GM12891 (cell line): ENCODE measurements around the gene SALL3.
A peak's percentile ranks its signal among the peaks of the same experiment; 100 is the strongest.

Source experiments
- DNase-seq: peaks from one replicate; pipeline ENCODE4 v3.0.0; 2011; ENCODE audit warnings: low spot score; ENCODE audit not compliant: insufficient read length
- FAIRE-seq: peaks from 2 replicates; lab custom pipeline; 2011; peaks lifted over from hg19 to GRCh38; lab: Jason Lieb, UNC
- PAX5 ChIP-seq: IDR thresholded peaks from 2 replicates; pipeline ENCODE4 v1.6.1; 2011; ENCODE audit warnings: low read length, moderate library complexity, mild to moderate bottlenecking; ENCODE audit not compliant: insufficient read depth, severe bottlenecking
- POLR2A ChIP-seq: IDR thresholded peaks from 2 replicates; pipeline ENCODE4 v1.6.1; 2011; ENCODE audit warnings: low read depth, low read length, control low read depth
- POLR2AphosphoS5 ChIP-seq: IDR thresholded peaks from 2 replicates; pipeline ENCODE4 v1.6.1; 2011; ENCODE audit warnings: low read depth, low read length, control low read depth
- POU2F2 ChIP-seq: IDR thresholded peaks from 2 replicates; pipeline ENCODE4 v1.6.1; 2011; ENCODE audit warnings: low read depth, mild to moderate bottlenecking, control low read depth, low read length, moderate library complexity
- SPI1 ChIP-seq: IDR thresholded peaks from 2 replicates; pipeline ENCODE4 v1.6.1; 2011; ENCODE audit warnings: low read depth, low read length, control low read depth
- TAF1 ChIP-seq: IDR thresholded peaks from 2 replicates; pipeline ENCODE4 v1.6.1; 2011; ENCODE audit warnings: low read depth, low read length, control low read depth

The SALL3 gene

DNA sequence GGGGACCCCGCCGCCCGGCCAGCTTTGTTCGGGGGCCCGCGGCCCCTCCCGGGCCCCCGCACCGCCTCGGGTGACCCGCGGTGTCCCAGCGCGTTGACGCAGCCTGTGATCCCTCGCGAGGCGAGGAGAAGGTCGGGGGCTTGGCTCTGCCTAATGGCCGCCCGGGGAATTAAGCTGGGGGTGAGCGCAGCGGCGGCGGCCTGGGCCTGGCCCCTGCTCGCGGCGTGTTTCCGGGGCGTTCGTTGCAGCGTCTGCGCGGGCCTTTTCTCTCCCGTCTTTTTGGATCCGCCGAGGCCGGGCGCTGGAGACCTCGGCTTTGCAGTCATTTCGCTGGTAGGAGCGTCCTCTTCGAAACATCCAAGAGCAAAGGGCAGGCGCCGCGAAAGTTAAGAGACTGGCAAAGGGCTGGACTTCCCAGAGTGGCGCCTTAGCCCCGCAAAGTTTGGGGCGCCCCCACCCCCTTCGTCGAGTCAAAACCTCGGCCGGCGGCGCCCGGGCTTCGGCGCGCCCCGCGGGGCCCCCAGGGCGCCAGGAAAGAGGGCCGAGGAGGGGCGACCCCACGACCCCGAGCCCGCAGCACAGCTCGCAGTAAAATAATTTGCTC, 1.3 kb downstream of the SALL3 start:
- no peak for FAIRE-seq
- TF ChIP-seq POLR2A = no peak
- no peak for TF ChIP-seq PAX5
- TF ChIP-seq SPI1 = no peak
- no peak for TF ChIP-seq TAF1
- no peak for TF ChIP-seq POU2F2
- no peak for TF ChIP-seq POLR2AphosphoS5

DNA sequence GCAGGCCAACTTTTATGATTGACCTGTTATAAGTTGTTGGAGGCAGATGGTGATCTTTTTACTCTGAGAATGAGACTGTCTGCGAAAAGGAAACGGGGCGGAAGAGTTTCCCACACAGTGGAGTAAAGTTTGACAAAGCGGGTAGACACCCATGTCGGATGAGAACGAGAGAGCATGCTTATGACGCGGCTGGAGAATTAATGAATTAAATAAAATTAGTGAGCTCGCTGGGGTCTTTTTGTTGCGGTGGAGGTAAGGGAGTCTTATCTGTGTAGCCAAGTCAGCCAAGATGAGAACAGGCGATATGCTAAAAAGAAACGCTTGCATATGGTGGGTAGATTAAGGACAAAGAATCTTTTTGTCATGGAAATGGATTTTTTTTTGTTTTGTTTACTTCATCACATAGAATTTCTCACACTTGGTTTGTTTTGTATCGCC, 1.8 kb downstream of the SALL3 start:
- FAIRE-seq (no peak), DNase-seq (no peak)
- TF ChIP-seq TAF1 (no peak), POLR2A (no peak), POLR2AphosphoS5 (no peak), PAX5 (no peak), SPI1 (no peak), POU2F2 (no peak)

More for the DNA sequence above, 1.3 kb downstream of the SALL3 start:
- DNase-seq = no peak

DNA sequence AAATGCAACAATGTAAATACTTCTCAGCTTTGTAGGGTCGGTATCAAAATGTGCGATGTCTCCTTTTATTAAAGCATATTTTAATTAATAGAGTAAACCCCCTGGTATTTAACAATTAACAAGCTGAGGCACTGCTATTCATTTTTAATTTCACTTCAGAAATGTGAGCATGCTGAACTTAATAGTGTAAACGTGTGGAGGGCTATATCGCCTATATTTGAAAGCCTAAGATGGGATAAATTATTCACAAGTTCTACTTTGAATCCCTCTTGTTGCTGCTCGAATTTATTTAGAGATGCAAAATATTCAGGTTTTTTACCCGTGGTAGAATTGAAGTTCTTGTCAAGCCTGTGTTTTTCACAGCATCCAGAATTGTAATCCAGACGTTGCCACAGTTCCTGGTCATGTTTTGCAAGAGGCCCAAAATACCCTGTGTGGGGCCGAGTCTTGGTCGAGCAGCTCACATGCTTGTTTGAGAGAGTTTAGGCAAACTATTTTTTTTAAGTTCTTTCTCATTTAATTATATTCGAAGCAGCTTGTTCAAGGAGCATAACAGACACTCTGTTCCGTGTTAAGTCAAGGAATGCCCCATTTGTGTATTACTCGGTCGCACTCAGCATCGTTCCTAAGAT, 2.5 kb downstream of the SALL3 start:
- DNase-seq = no peak
- no peak for FAIRE-seq

DNA sequence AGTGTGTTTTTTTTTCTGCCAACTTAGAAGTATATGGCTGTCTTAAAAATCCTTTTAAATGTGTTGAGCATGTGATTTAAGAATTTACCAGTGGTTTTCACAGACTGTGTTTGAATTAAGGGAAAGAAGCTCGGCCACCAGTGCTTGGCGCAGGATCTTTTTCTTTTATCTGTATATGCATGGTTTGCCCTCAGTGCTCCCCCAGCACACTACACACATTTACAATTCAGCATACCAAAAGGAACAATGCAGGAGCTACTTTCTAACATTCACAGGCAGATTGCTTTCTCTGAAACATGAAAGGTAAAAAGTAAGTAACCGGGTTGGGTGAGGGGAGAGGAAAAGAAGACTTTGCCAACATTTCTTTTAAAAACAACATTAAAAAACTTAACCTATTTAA, 3.9 kb downstream of the SALL3 start:
- no peak for DNase-seq
- FAIRE-seq = no peak
- TF ChIP-seq PAX5 (no peak), TAF1 (no peak), POU2F2 (no peak), POLR2AphosphoS5 (no peak), SPI1 (no peak), POLR2A (no peak)

More for the DNA sequence above, 2.5 kb downstream of the SALL3 start:
- TF ChIP-seq POLR2A (no peak), TAF1 (no peak), SPI1 (no peak), POU2F2 (no peak), PAX5 (no peak), POLR2AphosphoS5 (no peak)

DNA sequence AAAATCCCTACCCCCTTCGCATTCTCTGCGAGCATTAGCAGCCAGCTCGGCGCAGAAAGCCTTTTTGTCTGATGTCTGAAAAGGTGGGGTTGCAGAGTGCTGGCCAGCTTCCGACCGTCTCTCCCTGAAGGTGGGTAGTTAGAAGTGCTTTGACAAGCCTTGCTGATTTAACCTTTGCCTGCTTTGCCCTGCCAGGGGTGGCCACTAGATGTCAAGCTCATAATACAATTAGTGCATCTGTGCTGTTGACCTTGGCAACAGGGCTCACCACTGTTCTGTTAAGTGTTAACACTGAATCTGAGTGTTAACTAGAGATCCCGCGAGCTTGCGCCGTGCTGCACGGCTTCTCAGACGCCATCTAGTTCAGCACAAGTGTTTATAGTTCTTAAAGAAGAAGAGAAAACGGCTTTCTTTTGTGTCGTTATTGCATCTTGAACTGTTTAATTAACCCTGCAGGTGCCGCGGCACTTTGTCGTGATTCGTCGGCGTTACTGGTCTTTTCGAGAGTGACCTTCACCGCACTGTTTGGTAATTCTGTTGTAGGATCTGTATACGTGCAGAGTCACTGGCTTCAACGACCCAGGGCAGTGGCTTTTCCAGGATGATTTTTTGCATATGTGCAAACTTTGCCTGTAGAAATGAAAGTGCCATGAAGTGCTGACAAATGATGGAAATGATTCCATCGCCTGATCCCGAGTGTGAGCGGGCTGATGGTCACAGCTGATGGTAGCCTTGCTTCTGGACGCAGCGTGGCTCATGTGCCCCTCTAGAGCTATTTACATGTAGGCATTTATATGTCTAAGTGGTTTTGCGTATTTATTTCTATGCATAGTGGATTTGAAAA, 5.5 kb downstream of the SALL3 start:
- DNase-seq = no peak
- no peak for TF ChIP-seq TAF1
- TF ChIP-seq PAX5 = no peak
- TF ChIP-seq POLR2A = no peak
- no peak for TF ChIP-seq SPI1
- no peak for TF ChIP-seq POLR2AphosphoS5
- TF ChIP-seq POU2F2 = no peak
- FAIRE-seq = no peak

DNA sequence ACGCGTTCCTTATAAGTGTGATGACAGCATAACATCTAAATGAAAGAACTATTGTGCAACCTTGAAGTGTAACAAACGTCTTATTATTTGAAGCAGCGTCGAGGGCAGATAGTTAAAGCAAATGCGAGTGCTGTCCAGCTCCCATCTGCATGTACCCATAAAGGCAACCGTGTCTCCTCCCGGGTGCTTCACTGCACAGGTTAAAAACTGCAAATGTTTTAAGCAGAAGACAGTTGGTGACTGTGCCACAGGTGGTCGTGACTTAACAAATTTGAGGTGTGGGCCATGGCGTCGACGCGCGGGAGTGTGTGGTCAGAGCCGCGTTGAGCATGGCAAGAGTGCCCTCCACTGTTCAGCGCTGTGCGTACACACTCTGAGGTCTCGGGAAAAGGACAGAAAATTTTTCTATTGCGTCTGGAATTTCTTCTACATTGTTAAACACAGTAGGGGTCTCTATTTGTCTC, 6.4 kb downstream of the SALL3 start:
- DNase-seq (no peak), FAIRE-seq (peak; percentile 55)
- TF ChIP-seq TAF1 (no peak), PAX5 (no peak), POLR2AphosphoS5 (no peak), POU2F2 (no peak), SPI1 (no peak), POLR2A (no peak)

DNA sequence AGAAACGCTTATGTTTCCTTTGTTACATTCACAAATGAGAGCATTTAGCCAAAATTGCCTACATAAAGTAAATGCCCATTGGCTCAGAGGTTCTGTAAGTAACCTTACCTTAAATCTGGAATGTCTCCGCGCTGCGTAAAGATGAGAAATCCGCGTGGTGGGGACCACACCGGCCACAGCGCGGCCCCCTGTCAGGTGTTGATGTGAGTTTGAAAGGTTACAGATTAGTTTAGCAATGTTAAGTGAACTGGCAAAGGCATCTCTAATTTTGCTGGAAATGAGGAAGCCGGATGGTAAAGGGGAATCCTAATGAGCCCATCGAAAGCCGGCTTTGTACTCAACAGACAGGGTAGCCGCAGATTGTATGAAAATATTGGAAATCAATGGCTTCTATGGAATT, 11.8 kb downstream of the SALL3 start:
- no peak for FAIRE-seq
- TF ChIP-seq POLR2AphosphoS5 (no peak), TAF1 (no peak), POLR2A (no peak)

DNA sequence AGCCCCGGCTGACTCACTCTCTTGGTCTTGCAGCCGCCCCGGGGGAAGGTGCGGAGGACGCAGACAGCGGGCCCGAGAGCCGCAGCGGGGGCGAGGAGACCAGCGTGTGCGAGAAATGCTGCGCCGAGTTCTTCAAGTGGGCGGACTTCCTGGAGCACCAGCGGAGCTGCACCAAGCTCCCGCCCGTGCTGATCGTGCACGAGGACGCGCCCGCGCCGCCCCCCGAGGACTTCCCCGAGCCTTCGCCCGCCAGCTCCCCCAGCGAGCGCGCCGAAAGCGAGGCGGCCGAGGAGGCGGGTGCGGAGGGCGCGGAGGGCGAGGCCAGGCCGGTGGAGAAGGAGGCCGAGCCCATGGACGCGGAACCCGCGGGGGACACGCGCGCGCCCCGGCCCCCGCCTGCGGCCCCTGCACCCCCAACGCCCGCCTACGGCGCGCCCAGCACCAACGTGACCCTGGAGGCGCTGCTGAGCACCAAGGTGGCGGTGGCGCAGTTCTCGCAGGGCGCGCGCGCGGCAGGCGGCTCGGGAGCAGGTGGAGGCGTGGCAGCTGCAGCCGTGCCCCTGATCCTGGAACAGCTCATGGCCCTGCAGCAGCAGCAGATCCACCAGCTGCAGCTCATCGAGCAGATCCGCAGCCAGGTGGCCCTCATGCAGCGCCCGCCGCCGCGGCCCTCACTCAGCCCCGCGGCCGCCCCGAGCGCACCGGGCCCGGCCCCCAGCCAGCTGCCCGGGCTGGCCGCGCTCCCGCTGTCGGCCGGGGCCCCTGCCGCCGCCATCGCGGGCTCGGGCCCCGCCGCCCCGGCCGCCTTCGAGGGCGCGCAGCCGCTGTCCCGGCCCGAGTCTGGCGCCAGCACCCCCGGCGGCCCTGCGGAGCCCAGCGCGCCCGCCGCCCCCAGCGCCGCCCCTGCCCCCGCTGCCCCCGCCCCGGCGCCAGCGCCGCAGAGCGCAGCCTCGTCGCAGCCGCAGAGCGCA, 12.7 kb downstream of the SALL3 start:
- DNase-seq (no peak), FAIRE-seq (no peak)
- no peak for TF ChIP-seq POU2F2
- no peak for TF ChIP-seq PAX5
- no peak for TF ChIP-seq POLR2AphosphoS5
- TF ChIP-seq POLR2A = no peak
- TF ChIP-seq SPI1 = no peak
- TF ChIP-seq TAF1 = no peak

More for the DNA sequence above, 11.8 kb downstream of the SALL3 start:
- no peak for DNase-seq
